Ecto neural progenitor cell (in vitro differentiated cells): Measurements from ENCODE around the gene NDUFB8.

Experiments used
- DNase-seq: peaks from one replicate; pipeline ENCODE4 v3.0.0-alpha.2; 2018; ENCODE audit warnings: low spot score

NDUFB8 gene

DNA sequence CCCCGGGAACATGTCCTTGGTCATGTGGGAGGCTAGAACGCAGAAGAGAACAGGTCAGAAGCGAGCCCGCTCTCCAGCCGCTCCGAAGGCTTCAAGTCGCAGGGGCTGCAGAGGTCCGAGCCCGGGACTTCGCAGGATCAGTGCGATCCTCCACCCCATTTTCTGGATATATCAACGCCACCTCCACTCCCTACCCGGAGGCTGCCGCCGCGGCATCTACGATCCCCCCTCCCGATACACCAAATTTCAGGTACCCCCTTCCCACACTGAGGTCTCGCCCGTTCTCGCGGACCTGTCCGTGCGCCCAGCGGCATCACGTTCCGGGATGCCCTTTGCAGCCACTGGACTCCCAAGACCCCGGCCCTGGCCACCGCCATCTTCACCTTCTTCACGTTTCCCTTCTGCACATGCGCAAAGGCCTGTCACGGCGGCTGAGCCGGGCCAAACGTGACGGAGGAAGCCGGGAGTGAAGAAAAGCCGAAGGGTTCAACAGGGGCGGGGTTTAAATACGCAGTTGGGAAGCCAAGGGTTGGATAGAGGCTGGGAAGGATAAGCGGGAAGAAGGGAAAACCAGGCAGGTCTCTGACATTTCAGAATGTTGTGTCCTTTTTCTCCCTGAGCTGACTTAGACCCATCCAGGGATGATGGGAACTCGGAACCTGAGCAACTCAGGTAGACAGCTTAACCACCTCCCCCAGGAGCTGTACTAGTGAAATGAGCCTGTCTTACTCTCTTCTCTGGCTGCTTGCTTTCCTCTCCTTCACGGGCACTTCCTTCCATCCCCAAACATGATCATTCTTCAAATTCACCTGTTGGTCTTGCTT, at the start of gene NDUFB8:
Gene NDUFB8 (minus strand): TSS at position 397 of the 824 bp plus-strand sequence. CDS start 20 bp downstream, at position 377.
- peak; percentile 92 for DNase-seq

DNA sequence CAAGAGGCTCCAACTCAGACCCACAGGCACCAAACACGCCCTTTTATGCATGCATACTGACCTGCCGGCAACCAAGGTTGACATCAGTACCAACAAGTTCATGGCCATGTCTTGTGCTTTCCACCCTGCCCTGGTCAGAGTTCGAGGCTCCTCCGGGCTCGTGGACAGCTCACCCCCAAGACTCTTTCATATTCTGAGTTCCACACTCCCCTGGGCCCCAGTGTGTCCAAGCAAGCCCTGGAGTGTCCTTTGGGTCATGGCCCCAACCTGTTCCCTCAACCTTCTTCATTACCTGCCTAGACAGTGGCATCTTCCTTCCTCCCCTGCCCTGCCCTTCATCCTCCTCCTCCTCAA, 46.6 kb upstream of the NDUFB8 start:
- peak; percentile 19 for DNase-seq

DNA sequence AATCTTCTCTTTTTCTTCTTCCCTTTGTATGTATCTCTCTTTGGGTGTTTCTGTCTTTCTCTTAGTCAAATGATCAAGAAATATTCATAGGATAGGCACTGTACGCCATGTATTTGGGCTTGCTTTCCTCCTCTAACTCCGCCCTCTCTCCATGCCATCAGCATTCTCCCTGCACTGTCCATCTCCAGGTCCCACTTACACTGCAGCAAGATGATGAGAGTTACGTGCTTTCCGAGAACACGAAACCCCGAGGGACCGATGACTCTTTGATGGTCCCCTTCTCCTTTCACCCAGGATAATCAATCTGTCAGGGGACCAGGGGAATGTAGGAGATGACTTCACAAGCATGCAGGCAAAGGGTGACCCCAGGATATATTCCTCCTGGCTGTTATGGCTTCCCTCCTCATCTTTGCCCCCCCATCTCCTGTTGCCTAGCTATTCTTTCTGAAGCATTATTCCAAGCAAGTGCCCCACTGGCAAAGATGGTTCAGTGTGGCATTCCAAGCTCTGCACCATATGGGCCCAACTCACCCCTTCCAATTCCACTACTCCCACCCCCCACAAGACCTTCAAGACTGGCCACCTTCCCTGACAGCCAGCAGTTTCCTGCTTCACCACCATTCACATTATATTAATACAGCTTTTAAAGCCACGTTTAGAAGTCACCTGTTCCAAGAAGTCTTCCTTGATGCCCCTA, 46.1 kb upstream of the NDUFB8 start:
- peak; percentile 7 for DNase-seq

DNA sequence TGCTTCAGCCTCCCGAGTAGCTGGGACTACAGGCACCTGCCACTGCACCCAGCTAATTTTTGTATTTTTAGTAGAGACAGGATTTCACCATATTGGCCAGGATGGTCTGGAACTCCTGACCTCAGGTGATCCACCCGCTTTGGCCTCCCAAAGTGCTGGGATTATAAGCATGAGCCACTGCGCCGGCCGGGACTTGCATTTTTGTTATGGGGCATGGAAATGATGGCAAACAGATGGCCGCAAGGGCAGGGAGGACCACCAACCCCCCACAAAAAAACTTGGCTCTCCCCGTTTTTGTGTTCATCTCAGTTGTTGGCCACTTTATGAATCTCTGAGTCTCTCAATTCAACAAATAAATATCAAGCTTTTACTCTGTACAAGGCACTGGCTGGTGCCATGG, 45.5 kb upstream of the NDUFB8 start:
- peak; percentile 24 for DNase-seq

DNA sequence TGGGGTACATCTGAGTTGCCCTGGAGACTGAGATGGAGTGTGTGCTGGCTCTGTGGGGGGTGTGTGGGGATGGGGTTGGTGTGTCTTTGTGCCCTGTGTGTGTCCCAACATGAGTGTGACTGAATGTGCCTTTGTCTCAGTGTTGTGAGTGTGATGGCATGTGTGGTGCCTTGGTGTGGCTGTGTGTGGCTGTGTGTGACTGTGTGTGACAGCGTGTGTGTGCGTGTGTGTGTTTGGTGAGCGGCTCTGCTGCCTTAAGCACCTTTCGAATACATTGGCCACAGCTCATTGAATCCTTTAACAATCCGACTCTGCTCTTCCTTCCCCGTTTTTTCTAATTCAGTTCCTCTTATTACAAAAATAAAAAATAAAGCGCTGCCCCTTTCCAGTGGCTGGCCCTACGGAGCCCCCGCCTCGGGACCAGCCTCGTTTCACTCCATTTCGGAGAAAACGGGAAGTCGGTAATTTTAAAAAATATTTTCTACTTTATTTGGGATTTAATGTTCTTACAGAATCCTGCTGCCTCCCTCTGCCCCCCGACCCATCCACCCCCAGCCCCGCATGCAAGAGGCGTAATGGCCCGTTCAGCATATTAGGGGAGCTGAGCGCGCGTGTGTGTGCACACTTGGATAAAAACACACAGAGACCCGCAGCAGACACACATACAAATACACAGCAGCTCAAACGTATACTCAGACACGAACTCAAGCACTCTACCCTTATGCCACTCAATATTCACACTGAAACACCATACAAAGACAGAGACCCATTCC, 41.6 kb upstream of the NDUFB8 start:
- DNase-seq = peak; percentile 33

DNA sequence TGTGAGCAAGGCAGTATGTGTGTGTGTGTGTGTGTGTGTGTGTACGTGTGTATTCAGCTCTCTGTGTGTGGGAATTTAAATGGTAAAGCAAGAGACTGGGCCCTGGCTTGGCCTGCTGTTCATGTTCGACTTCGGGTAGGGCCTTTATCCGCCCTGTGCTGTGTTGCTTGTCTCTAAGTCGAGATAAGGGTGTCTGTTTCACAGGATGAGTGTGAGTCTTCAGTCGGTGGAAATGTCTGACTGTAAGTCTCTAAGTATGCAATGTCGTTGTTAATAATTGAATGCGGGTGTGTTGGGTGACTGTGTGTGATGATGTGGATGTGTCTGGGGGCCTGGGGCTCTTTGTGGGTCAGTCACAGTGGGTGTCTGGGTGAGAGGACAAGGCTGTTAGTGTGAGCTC, 40.8 kb upstream of the NDUFB8 start:
- DNase-seq = no peak

DNA sequence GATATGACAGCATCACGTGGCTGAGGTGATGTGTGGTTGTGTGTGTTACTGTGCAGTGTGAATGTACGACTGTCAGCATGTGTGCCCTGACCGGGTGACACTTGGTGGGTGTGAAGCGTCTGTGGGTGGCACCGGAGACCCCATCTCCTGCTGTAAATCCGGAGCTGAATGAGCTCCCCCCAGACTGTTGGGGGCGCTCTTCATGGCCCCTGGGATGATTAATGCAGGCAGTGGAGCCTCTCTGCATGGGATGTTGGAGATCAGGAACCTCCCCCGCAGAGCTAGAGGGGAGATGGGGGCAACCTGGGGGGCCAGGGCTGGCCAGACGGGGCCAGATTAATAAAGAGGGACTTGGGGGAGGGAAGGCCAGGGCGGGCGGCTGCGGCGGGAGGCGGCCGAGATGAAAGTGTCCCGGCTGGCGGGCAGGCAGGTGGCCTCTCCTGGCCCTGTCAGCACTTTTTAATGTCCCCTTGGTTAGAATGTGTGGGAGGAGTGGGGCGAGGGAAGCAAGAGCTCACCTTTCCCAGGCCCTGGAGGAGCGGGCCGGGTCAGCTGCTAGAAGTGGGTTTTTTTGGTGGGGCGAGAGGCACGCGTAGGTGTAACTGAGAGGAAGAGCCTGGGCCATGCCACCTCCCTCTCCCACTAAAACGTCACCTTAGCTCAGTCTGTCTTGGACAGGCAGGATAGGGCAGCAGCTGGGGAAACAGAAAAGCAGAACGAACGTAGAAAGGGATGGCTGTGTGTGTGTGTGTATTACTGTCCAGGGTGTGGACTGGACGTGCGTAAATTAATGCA, 40.2 kb upstream of the NDUFB8 start:
- DNase-seq = peak; percentile 68

DNA sequence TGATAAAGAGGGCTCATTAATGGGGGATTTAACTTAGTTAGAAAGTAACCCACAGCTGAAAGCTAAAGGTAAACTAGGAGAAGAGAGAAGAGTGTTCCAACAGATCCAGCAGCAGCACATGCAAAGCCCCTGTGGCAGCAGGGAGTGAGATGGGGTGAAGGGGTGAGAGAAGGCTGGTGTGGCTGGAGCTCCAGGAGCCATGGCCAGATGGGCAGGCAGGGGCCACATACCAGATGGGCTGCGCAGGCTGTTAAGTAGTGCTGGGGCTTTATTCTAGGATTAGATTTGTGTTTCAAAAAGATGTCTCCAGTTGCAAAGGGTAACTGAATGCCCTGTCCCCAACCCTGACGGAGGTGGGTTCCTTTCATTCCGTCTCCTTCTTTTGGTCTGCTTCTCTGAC, 39.2 kb upstream of the NDUFB8 start:
- peak; percentile 36 for DNase-seq

DNA sequence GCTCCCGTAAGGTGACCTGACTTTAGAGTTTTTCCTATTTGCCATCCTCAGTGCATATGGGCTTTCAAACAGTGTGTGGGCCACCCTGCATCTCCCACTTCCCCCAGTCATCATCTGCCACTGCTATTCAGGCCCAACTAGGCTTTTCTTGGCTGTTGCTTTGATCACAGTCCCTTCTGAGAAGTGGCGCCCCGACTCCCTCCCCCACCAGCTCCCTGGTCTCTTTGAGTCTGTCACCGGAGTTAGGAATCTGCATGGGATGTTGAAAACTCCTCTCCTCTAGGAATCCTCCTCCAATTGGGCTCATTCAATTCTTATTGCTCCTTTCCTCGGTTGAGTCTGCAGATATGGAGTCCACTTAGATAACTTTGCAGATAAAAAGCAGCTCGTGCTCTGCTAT, 38.2 kb upstream of the NDUFB8 start:
- no peak for DNase-seq

DNA sequence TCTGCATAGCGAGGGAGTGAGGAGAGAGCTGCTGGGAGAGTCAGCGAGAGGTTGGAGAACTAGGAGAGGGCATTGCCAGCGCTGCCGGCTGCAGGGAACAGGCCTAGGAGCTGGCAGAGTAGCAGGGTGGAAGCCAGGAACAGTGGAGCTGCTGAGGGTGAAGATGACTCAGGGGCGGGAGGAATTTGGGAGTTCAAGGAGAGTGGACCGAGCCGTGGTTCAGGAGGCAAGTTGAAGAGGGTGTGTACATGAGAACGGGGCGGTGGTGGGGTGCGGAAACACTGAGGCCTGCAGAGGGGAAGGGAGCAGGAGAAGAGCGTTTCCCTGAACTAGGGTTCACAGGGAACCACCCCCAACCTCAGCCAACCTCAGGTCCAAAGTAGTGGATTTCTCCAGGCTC, 37.6 kb upstream of the NDUFB8 start:
- peak; percentile 36 for DNase-seq

DNA sequence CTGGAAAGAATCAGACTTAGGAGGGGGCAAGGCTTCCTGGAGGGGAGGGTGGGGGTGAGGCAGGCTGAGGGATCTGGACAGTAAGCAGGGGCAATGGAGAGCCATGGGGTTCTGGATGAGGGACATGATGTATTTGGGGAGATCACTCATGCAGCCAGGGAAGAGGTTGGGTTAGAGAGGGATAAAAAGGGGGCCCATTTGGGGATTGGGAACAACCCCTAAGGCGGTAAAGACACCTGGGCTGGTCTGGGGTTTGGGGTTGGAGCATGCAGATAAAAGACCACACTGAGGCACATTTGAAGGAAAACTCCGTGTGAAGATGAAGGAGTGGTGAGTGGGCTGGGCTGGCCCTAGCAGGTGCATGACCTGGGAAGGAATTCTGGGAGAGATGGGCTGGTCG, 36.9 kb upstream of the NDUFB8 start:
- peak; percentile 32 for DNase-seq

DNA sequence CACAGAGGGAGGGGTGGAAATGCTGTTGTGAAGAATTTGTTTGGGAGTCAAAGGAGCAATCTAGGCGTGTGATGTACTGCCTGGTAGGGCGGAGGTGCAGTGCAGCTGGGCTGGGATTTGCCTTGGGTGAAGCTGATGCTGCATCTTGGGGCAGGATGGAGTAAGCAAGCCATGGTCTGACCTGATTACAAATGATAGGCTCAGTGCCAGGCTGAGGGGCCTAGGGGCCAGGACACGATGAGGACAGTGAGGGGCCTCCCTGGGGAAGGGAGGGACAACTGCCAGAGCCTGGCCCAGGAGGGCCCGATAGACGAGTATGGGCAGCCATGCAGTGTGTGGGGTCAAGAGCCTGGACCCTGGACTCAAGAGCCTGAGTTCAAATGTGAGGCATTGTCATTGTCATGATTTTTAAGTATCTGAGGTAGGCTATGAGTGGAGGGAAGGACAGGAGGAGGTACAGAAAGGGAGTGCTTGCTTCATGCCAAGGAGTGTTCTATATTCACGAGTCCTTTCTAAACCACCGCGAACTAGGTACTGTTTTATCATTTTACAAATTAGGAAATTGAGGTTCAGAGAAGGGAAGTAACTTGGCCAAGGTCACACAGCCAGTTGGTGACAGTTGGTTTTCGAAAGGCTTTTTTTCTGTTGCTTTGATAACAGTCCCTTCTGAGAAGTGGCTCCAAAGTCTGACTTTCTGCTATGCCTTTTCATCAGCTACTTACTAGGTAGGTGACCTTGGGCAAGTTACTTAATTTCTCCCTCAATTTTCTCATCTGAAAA, 35.7 kb upstream of the NDUFB8 start:
- peak; percentile 18 for DNase-seq

DNA sequence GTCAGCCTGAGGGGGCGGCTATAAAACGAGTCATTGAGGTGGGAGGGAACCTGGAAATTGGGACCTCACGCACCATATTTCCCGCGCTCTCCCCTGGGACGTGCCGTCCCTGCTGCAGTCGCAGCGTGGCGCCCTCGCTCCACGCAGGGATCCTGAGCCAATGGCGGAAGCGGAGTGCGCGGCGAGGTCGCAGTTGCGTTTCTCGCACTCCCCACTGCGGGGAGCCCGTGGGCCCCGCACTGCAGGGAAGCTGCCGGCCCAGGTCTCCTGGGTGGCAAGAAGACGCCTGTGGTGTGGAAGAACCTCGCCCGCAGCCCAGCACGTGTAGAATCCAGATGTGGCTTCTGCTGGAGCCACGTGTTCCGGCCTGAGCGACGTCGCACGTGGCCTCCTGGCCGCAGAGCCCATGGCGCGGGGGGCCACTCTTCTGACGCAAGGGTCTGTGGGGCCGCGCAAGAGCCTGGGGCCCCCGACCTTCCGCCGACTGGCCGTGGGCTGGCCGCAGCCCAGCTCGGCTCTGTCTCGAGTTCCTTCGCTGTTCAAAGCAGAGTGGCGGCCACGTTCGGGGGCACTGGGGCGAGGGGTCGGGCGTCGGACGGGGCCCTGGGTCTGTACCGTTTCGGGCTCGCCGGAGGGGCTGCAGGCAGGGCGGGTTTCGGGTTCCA, 32.5 kb upstream of the NDUFB8 start:
- DNase-seq = peak; percentile 88

DNA sequence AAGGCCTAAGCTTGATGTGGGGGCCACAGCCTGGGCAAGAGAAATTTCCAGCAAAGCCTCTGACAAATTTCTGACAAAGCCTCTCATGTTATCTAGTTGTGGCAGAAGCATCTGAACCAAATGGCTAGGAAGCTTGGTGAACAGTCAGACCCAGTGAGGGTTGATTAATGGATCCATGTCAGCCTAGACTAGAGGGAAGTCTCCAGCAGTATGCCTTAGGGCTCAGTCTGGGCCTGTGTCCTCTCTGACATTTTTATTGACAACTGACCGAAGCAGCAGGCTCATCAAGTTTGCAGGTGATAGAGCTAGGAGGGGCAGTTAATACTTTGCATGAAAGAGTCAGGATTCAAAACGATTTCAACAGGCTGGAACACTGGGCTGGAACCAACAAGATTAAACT, 31.3 kb upstream of the NDUFB8 start:
- DNase-seq = no peak

DNA sequence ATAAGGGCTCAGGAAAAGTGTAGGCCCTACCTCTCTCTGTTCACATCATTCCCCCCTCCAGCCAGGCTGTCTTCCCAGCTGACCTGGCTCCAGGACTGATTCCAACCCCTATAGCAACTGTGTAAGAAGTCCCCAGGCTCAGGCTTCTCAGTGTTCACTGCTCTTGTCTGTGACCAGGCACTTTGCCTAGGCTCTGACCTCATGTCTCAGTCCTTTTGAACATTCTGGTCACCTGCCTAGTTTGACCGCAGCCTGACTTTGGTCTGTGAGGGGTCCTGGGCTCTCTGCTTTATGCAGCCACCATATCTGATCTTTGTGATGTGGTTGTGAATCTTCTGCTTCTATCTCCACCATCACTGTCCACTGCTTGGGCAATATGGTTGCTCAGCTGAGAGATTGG, 30.6 kb upstream of the NDUFB8 start:
- DNase-seq = no peak

DNA sequence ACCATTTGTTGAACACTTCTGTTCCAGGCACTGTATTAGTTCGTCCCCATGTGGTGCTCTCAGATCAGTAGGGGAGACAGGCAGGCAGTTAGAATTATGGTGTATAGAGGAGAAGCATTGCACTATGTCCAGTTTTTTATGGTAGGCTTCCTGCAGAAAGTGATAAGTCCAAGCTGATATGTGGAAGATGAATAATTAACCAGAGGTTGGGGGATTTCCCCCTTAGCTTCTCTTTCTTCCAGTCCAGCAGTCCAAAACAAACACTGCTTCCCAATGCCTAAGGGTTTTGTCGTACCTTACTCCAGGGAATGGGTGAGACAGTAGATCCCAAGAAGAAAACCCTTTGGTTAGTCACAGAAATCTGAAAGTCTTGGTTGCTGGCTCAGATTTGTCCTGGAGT, 25.2 kb upstream of the NDUFB8 start:
- DNase-seq = no peak

DNA sequence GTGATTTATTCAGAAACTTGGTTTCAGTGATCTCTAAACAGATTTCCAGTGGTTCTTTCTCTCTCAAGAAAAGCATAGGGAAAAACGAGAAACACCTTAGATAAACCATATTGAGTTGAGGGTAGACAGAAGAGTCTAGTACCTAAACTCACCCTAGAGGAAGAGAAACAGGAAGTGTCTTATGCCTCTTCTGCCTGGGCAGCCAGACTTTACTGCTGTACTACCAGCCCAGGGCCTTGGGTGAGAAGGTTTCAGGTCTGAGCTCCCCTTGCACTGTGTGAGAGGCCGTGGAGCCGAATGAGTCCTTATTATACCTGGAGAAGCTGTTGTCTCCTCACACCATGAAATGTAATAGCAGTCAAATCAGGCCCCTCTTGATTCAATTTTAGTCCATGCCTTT, 24.3 kb upstream of the NDUFB8 start:
- DNase-seq = no peak

DNA sequence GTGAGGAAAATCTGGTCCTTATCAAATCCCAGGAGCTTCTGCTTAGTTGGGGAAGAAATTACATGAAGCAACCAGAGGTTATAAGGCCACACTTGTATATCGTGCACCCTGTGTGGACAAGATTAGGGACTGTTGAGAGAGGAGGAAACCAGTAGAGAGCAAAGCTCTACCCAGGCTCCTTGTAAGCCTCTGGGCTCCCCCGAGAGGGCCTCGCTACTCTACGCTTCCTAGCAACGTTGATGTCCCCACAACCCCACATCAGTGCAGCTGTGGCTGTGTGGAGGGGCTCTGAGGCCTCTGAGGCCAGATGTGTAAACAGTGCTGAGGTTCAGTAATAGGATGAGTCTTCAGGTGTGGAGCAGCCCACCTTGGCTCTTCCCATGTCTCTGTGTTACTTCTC, 22.1 kb upstream of the NDUFB8 start:
- DNase-seq = no peak

DNA sequence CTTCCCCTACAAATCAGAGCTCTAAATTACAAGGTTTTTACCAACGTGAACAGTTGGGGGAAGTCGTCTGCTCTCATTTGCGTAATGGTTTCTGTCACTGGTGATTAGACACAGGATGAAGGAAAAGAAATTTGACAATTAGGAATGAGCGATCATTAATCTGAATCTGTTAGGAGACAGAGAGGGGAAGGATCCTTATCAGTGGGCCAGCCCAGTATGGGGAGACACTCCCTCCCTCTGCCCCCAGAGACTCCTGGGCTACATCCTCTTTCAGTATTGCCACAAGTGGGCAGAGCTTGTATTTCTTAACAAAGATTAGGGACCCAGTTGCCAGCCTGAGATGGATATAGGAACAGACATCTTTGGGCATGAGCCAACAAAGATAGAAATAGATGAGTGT, 21.5 kb upstream of the NDUFB8 start:
- DNase-seq = no peak

DNA sequence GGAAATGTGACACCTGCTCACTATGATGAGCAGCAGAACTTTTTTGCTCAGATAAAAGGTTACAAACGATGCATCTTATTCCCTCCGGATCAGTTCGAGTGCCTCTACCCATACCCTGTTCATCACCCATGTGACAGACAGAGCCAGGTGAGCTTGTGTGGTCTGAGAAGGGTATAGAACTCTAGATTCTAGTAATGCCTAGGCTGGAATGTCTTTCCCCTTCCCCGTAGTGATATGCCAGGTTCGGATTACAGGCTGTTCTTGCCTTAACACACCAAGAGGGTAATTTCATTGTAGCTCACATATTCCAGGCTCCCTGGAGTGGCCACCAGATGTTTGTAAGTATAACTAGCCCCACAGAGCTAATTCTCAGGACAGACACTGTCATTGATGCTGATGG, 15.3 kb upstream of the NDUFB8 start:
- DNase-seq = no peak

DNA sequence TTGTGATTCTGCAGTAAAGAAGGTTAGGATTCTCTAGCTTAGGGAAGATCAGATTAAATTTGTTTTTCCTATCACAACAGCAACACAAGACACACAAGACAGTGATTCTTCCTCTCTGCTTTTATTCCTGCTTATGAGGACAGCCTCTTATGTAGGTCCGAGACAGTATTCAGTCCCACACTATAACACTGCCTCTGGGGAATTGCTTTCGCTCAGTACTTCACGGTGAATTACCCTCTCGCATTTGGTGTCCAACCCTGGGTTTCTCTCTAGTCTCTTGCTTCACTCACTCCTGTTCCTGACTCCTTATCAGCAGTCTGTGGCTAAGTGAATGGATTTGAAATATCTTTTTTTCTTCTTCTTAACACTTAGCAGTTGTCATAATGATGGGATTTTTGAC, 7.8 kb upstream of the NDUFB8 start:
- no peak for DNase-seq
